Femur (tissue), 1 donor: ENCODE measurements around the gene HOXC12.

Source experiments
- DNase-seq: peaks from one replicate; pipeline ENCODE4 v3.0.0-alpha.2; 2017

HOXC12 gene

DNA sequence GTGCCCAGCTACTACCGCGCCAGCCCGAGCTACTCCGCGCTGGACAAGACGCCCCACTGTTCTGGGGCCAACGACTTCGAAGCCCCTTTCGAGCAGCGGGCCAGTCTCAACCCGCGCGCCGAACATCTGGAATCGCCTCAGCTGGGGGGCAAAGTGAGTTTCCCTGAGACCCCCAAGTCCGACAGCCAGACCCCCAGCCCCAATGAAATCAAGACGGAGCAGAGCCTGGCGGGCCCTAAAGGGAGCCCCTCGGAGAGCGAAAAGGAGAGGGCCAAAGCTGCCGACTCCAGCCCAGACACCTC, 30.9 kb downstream of the HOXC12 start:
- DNase-seq = no peak

GRCh38 chr12:53985994-53986685, 31.4 kb downstream of the HOXC12 start:
- DNase-seq = no peak

GRCh38 chr12:53986686-53987483, 32.2 kb downstream of the HOXC12 start:
- no peak for DNase-seq

DNA sequence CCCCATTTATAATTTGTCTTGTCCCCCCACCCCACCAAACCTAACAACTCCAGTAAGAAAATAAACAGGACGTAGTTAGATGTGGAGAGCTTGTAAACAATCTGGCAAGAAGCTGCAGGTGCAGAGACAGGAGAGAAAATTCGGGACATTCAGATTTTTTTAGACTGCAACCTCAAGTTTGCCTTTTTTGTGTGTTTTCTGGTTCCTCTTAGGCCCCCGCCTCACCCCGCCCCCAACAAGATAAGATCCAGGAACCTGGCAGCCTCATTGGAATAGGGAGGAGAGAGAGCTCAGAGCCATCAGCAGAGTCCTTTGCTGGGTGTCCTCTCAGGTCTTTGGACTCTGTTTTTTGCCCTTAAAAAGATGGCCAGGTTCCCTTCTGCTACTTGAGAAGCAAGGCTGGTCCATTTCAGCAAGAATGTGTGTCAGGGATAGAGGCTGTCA, 33.1 kb downstream of the HOXC12 start:
- no peak for DNase-seq

DNA sequence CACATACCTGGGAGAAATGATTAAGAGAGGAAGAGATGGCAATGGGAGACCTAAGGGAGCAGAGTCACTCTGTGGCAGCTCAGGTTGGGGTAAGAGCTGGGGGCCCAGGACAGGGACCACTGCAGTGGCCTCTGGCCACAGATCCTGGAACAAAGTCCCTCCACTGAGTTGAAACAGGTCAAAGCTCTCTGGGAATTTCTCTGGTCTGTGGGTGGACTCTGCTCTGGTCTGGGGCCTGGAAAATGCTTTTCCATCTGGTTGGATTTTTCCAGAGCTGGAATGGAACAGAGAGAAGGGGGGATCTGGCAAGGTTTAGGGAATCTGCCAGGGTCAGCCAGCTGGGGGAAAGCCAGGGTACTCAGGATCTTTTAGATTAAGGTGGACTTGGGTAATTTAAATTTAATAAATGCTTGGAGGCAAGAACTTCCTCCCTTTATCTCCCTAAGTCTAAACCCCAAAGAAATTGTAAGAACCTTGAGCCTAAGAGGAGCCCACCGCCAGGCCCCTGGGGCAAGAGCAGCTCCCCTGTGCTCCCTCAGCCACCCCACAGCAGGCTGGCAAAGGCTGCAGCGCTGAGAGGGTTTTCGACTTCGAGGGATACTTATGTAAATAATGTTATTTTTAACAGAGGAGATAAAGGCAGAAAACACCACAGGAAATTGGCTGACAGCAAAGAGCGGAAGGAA, 34.0 kb downstream of the HOXC12 start:
- no peak for DNase-seq

GRCh38 chr12:53989227-53990113, 34.8 kb downstream of the HOXC12 start:
- peak; percentile 79 for DNase-seq

GRCh38 chr12:53990311-53991076, 35.8 kb downstream of the HOXC12 start:
- DNase-seq = no peak

GRCh38 chr12:53991077-53991460, 36.4 kb downstream of the HOXC12 start:
- DNase-seq = peak; percentile 80

GRCh38 chr12:53992377-53992889, 37.7 kb downstream of the HOXC12 start:
- DNase-seq = no peak

DNA sequence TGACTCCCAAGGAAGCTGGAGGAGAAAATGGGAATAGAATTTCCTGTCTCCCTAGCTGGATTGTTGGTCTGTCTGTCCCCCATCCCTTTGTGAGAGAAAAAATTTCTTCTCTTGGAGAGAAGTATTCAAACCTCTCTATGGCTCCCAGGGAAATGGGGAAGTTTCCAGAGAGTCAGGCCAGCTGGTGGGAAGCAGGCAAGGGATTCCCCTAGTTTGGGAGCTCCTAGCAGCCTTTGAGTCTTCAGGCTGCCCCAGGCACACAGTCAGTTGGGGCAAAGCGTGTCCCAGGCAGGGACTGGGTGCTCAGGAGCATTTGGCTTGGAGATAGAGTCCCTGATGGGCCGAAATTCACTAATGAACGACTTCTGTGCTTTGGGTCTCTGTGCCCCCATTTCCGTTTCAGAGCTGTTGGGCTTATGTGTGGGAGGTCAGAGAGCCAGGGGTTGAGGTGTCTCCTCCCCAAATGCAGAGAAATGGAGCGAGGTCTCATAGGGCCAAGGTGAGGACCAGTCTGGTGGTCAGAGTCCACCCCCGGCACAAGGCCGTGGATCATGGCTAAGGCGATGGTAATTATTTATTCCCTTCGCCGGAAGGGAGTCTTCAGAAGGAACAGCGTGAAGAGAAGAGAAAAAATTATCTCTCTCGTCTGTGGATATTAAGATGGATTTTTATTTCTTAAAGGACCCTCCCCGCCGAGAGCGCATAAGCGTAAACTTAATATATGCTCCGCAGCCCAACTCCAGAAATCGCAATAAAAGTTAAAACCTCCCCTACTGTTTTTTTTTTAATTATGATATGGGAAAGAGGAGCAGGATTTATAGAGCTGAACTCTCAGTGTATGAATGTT, 38.7 kb downstream of the HOXC12 start:
- DNase-seq = no peak

DNA sequence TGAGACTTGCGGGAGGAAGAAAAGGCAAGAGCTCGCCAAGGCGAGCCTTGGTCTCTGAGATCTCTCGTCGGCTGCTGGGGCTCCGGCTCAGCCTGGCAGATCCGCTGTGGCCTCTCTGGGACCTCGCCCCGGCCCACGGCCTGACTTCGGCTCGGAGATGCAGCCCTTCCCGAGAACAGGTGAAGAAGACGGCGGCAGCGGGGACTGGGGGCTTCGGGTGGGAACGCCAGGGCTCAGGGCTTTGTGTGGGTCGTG, 39.2 kb downstream of the HOXC12 start:
- DNase-seq = no peak

DNA sequence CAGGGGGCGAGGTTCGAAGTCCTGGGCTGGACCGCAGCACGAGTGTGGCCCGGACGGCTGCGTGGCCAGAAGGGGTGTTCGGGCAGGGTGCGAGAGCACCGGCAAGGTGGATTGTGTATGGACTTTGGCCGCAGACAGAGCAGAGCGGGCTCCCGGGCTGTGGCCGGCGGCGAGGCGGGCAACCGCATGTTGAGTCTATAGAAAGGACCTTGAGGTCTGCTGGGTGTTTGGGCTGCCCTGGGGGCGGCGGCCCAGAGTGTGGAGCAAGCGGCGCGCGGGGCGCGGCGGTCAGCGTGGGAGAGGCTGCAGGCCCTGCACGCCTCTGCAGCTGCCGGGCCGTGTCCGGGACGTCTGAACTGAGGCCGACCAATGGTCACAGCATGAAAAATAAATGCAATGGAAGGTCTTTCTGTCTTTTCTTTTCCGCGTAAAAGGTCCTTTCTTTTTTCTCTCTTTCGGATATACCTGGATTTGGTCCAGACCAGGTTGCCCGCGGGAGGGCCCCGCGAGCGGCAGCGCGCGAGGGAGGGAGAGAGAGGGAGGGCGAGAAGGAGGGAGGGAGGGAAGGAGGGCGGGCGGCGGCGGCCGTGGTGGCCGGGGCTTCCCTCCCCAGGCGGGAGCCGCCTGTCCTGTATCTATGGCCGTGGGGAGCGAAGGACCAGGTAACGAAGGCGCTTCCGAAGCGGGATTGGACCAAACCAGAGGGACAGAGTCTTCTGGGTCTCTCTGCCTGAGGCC, 39.7 kb downstream of the HOXC12 start:
- DNase-seq = no peak

DNA sequence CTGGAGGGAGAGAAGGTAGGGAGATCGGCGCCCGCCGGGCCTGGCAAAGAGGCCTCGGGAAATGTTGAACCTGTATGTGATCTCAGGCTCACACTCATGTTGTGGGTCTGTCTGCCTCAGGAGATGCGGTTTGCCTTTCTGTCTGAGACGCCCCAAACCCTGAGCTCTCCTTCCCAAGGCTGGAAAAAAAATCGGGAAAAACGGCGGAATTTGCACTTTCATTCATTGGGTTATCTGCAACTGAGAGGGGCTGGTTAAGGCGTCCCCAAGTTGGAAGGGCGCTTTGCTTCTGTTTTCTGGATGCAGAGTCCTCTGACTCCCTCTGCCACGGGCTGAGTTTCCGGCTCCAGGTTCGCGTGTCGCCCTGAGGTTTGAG, 40.3 kb downstream of the HOXC12 start:
- DNase-seq = no peak

DNA sequence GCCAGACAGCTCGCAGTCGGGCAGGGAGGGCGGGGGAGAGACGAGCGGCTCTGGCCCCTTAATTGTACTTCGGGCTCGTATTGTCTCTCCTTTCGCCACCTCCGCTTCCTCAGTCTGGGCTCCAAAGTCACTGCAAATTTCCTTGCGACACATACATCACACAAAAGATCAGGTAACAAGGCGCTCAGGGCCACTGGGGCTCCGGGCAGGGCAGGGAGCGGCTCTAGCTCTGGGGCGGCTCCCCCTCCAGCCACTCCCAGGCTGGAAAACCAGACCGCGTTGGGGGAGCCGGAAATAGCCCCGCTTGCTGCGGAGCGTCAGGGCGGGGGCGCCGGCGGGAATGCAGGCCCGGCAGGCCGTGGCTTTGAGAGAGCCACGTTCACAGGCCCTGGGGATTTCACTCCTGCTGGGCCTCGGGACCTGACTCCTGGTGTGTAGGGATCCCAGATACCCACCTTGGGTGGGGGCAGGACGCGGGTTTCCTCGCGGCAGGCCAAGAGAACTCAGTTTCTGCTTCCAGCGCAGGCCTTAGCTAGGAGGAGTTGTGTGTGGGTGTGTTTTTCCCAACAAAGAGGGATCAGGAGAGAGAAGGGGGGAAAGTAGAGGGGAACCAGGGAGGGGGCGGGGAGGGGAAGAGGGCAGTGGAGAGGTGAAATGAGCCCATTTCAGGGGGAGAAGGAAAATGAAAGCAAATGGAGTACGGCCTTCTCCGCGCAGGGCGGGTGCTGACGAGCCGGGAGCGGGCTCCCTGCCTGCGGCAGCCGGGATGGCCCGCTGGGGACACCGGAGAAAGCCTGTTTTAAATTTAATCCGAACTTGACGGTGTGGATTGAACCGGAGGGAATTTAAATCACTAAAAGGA, 40.9 kb downstream of the HOXC12 start:
- DNase-seq = peak; percentile 89

DNA sequence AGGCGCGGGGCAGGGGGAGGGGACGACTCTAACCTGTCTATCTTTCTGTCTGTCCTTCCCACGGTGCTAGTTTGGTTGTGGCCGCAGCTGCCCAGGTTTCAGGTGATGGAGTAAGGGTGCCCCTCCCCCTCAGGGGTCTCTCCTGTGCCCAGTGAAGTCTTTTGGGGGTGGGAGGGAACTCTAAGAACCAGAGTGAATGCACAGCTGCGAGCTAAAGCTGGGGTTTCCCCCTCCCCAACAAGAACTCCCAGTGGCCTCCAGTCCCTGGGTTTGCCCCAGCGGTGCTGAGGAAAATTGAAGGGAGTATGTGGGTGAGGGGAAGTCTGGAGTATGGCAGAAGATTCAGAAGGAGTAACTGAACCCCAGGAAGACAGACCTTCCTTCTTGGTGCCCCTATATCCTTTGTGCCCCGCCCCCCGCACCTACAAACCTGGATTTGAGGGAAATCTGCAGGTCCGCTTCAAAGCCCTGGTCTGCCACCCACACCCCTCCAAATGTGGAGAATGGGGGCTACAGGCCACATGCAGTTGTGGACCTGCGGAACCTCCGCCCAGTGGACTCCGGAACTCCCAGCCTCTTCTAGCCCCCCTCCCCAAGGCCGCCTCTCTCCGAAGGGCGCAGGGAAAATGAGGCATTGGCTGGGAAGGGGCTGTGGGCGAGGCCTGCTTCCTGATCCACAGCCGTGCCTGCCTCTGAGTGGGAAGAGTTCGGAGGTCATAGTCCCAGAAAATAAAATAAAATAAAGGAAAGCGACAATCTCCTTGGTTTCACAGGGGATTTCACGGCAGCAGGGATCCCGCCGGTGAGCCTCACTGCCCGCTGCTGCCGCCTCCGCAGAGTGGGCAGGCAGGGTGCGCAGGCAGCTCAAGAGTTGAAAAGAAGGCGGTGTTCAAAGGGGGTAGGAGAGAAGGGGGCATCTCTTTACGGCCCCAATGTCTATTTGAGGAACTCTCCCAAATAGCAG, 41.8 kb downstream of the HOXC12 start:
- DNase-seq = no peak

GRCh38 chr12:53997204-53998109, 42.8 kb downstream of the HOXC12 start:
- no peak for DNase-seq
